K562 (cell line): Measurements from ENCODE around the gene YIPF1. TPM values are rescaled to one million over a fixed set of nuclear protein-coding genes. Genes with fewer than 3 reads are reported as not detected.

Experiments used
- EGR1 ChIP-seq: fragments of 450-650 bp; conservative IDR thresholded peaks from 2 replicates; pipeline ENCODE4 v1.6.1; 2017; ENCODE audit warnings: mild to moderate bottlenecking
- GABPB1 ChIP-seq: sonication (generic); formaldehyde crosslinking; IDR thresholded peaks from 2 replicates; pipeline ENCODE4 v1.8.0; 2022; ENCODE audit warnings: mild to moderate bottlenecking, missing genetic modification reagents
- MGA ChIP-seq: fragments of 450-650 bp; IDR thresholded peaks from 2 replicates; pipeline ENCODE4 v1.6.1; 2016; ENCODE audit warnings: mild to moderate bottlenecking, moderate library complexity
- ZNF41 ChIP-seq: fragments of 250-450 bp; sonication (Bioruptor Pico); conservative IDR thresholded peaks from 2 replicates; pipeline ENCODE4 v1.4.0; 2020; ENCODE audit warnings: mild to moderate bottlenecking
- polyA plus RNA-seq, 8 experiments: library from polyadenylated mRNA; depleted of rRNA in 4 of 8; stranded (reverse) in 5 of 8; unstranded in 3 of 8; fragments of >200 nt; fragmentation: Nextera tagmentation in 2 of 8; fragmentation: Illumina TruSeq in 1 of 8; extraction: Ambion mirVana in 2 of 8; extraction: Trizol in 1 of 8; gene quantifications; 2 replicates each; pipeline versions ENCODE4 v1.2.1 to v1.2.3, GENCODE V29; 2011 to 2014; ENCODE audit warnings: inconsistent platforms in 1 of 8, missing spikeins in 1 of 8
- total RNA-seq, 7 experiments: library from RNA; depleted of rRNA in 6 of 7; stranded (reverse); fragments of >200 nt in 6 of 7; fragmentation: Illumina TruSeq in 2 of 7; extraction: Trizol in 2 of 7; gene quantifications; 2 replicates each; pipeline versions ENCODE4 v1.2.1 to v1.2.3, GENCODE V29; 2011 to 2021; ENCODE audit warnings: low replicate concordance in 1 of 7
- TF ChIP-seq, protein P1 (sequence below): fragments of 150-350 bp; IDR thresholded peaks from 2 replicates; pipeline ENCODE4 v1.6.1; 2014; ENCODE audit warnings: low read depth, mild to moderate bottlenecking, low read length, borderline replicate concordance
- TF ChIP-seq, protein P2 (sequence below): conservative IDR thresholded peaks from 2 replicates; pipeline ENCODE4 v1.6.1; 2011; ENCODE audit warnings: low read depth, mild to moderate bottlenecking, low read length; ENCODE audit not compliant: control insufficient read depth
- TF ChIP-seq, protein P3 (sequence below): fragments of 250-450 bp; sonication (Bioruptor Pico); IDR thresholded peaks from 2 replicates; pipeline ENCODE4 v1.4.0; 2020; ENCODE audit warnings: mild to moderate bottlenecking, moderate library complexity

YIPF1 gene
- total and polyA plus RNA-seq, 9 of the 15 experiments (the other 6 are each of a cell fraction or from before 2014, with no cell fraction given), result 11.5 to 37.5 (median 19.2) TPM

DNA sequence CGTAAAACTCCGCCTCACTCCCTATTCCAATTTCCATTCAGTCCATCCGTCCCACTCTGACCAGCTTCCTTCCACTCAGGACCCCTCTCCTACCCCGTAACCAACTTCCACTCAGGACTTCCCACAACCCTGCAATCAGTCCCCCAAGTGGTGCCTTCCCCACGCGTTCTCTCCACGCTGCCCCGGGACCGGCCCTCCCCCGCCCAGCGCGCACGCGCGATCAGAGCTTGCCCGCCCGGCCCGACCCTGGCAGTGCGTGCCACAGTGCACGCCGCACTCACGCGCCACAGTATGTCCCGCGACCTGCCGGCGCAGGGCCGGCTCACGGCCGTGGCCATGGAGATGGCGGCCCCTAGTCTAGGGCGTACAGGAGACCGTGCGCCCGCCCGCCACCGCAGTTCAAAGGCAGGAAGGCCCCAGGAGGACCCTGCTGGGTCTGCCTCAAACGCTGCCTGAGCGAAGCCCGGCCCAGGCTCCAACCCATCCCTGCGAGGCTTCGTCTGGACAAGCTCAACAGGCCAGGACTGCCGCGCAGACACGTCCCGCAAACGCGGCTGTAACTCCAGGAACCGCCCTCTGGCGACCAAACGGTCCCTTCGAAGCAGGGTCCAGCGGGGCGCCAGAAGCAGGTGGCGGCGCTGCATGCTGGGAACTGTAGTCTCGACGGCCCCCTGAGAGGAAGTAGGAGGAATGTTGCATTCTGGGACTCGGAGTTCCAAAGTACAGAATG lies 51.5 kb downstream of the YIPF1 start, which contains the start of gene NDC1 (continued):
- TF ChIP-seq, protein P1, sequence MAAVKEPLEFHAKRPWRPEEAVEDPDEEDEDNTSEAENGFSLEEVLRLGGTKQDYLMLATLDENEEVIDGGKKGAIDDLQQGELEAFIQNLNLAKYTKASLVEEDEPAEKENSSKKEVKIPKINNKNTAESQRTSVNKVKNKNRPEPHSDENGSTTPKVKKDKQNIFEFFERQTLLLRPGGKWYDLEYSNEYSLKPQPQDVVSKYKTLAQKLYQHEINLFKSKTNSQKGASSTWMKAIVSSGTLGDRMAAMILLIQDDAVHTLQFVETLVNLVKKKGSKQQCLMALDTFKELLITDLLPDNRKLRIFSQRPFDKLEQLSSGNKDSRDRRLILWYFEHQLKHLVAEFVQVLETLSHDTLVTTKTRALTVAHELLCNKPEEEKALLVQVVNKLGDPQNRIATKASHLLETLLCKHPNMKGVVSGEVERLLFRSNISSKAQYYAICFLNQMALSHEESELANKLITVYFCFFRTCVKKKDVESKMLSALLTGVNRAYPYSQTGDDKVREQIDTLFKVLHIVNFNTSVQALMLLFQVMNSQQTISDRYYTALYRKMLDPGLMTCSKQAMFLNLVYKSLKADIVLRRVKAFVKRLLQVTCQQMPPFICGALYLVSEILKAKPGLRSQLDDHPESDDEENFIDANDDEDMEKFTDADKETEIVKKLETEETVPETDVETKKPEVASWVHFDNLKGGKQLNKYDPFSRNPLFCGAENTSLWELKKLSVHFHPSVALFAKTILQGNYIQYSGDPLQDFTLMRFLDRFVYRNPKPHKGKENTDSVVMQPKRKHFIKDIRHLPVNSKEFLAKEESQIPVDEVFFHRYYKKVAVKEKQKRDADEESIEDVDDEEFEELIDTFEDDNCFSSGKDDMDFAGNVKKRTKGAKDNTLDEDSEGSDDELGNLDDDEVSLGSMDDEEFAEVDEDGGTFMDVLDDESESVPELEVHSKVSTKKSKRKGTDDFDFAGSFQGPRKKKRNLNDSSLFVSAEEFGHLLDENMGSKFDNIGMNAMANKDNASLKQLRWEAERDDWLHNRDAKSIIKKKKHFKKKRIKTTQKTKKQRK, result no peak
- TF ChIP-seq, protein P2, sequence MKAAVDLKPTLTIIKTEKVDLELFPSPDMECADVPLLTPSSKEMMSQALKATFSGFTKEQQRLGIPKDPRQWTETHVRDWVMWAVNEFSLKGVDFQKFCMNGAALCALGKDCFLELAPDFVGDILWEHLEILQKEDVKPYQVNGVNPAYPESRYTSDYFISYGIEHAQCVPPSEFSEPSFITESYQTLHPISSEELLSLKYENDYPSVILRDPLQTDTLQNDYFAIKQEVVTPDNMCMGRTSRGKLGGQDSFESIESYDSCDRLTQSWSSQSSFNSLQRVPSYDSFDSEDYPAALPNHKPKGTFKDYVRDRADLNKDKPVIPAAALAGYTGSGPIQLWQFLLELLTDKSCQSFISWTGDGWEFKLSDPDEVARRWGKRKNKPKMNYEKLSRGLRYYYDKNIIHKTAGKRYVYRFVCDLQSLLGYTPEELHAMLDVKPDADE, result peak; percentile 100
- TF ChIP-seq MGA (peak; percentile 87), EGR1 (peak; percentile 58; the same call in 1 of the 2 replicates), ZNF41 (peak; percentile 85), GABPB1 (peak; percentile 95)
- TF ChIP-seq, protein P3, sequence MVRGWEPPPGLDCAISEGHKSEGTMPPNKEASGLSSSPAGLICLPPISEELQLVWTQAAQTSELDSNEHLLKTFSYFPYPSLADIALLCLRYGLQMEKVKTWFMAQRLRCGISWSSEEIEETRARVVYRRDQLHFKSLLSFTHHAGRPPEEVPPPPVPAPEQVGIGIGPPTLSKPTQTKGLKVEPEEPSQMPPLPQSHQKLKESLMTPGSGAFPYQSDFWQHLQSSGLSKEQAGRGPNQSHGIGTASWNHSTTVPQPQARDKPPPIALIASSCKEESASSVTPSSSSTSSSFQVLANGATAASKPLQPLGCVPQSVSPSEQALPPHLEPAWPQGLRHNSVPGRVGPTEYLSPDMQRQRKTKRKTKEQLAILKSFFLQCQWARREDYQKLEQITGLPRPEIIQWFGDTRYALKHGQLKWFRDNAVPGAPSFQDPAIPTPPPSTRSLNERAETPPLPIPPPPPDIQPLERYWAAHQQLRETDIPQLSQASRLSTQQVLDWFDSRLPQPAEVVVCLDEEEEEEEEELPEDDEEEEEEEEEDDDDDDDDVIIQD (CRISPR knock-in tag), result peak; percentile 87
